K562 (cell line): ENCODE data around the gene HDAC9. TPM values are rescaled to one million over a fixed set of nuclear protein-coding genes. Genes with fewer than 3 reads are reported as not detected.

ENCODE experiments used
- ATAC-seq: fragments of 200-7000 bp; cut with Tn5 transposase; 3 replicates; pipeline ENCODE4 v1.9.1; 2020; ENCODE audit warnings: moderate library complexity
- BruUV-seq: library from RNA; stranded (reverse); fragments of 400-500 nt; replicated peaks from 2 replicates; lab custom pipeline; 2021; lab: Mats Ljungman, UMichigan
- CTCF ChIA-PET: fragments of 300-600 bp; formaldehyde crosslinking; extraction: SDS; loops from one replicate; lab custom pipeline; 2021; ENCODE audit warnings: low intra/inter-chr PET ratio; lab: Yijun Ruan, JAX
- POLR2A ChIA-PET: fragments of 300-600, 350-650 bp; sonication (Branson Sonifier 250); formaldehyde crosslinking; extraction: SDS; loops from one replicate; lab custom pipeline; 2021; ENCODE audit warnings: antibody characterized with exemption, inconsistent platforms; lab: Yijun Ruan, JAX
- DNase-seq, 4 experiments: peaks; one replicate each; pipeline versions ENCODE4 v3.0.0 to v3.0.0-alpha.2; 2011 to 2018; ENCODE audit warnings: low spot score in 3 of 4, mixed read lengths in 3 of 4; ENCODE audit errors: extremely low read depth in 1 of 4
- FAIRE-seq: peaks from 2 replicates; lab custom pipeline; 2011; peaks lifted over from hg19 to GRCh38; lab: Jason Lieb, UNC
- H2AFZ ChIP-seq: 2 replicates; pipeline ENCODE4 v1.6.0; 2011; ENCODE audit warnings: low read depth, low read length, control low read depth, inconsistent platforms
- H3K27ac ChIP-seq: fragments of 200-600 bp; 3 replicates; pipeline ENCODE4 v1.8.0; 2011; ENCODE audit warnings: low read depth, mild to moderate bottlenecking, control low read depth, inconsistent platforms, low read length, moderate library complexity, mixed read lengths; ENCODE audit errors: extremely low read depth
- H3K27me3 ChIP-seq, 2 experiments: fragments of 300-600 bp in 1 of 2; 2 replicates in 1 of 2; 3 replicates in 1 of 2; pipeline versions ENCODE4 v1.6.0 to v1.8.0; 2011; ENCODE audit warnings: inconsistent platforms in 2 of 2, low read length in 2 of 2, mild to moderate bottlenecking in 1 of 2, mixed read lengths in 1 of 2, moderate library complexity in 1 of 2; ENCODE audit not compliant: control insufficient read depth in 2 of 2, insufficient read depth in 2 of 2
- H3K36me3 ChIP-seq: fragments of 300-600 bp; 3 replicates; pipeline ENCODE4 v1.8.0; 2011; ENCODE audit warnings: mild to moderate bottlenecking, low read length, inconsistent platforms; ENCODE audit not compliant: control insufficient read depth, insufficient read depth
- H3K4me1 ChIP-seq, 2 experiments: fragments of 200-600 bp in 1 of 2; replicated peaks in 1 of 2; 2 replicates in 1 of 2; 3 replicates in 1 of 2; pipeline versions ENCODE4 v1.5.1 to v1.8.0; 2011; ENCODE audit warnings: inconsistent platforms in 2 of 2, low read length in 2 of 2, mild to moderate bottlenecking in 1 of 2, mixed read lengths in 1 of 2, moderate library complexity in 1 of 2; ENCODE audit not compliant: control insufficient read depth in 2 of 2, insufficient read depth in 2 of 2
- H3K4me2 ChIP-seq: 2 replicates; pipeline ENCODE4 v1.6.1; 2011; ENCODE audit warnings: low read length, control low read depth, inconsistent platforms, mixed read lengths; ENCODE audit not compliant: insufficient read depth
- H3K4me3 ChIP-seq: fragments of 200-600 bp; sonication (generic), shearing (Covaris generic); 2 replicates; pipeline ENCODE4 v1.5.1; 2016; ENCODE audit warnings: control low read depth, inconsistent platforms
- H3K79me2 ChIP-seq: fragments of 200-600 bp; 3 replicates; pipeline ENCODE4 v1.8.0; 2011; ENCODE audit warnings: low read length, inconsistent platforms; ENCODE audit not compliant: control insufficient read depth, insufficient read depth
- H3K9ac ChIP-seq, 2 experiments: 2 replicates each; pipeline versions ENCODE4 v1.6.0 to v1.6.1; 2011; ENCODE audit warnings: low read depth in 2 of 2, low read length in 2 of 2, control low read depth in 1 of 2, inconsistent platforms in 1 of 2, mild to moderate bottlenecking in 1 of 2, mixed read lengths in 1 of 2; ENCODE audit not compliant: insufficient read depth in 1 of 2
- H3K9me1 ChIP-seq: one replicate; pipeline ENCODE4 v1.6.0; 2011; ENCODE audit warnings: inconsistent platforms, mild to moderate bottlenecking, low read length, moderate library complexity; ENCODE audit not compliant: control insufficient read depth, insufficient read depth
- H3K9me3 ChIP-seq: replicated peaks from 2 replicates; pipeline ENCODE4 v1.5.1; 2011; ENCODE audit warnings: low read depth, low read length, inconsistent platforms; ENCODE audit not compliant: control insufficient read depth, insufficient read depth
- H4K20me1 ChIP-seq: replicated peaks from 2 replicates; pipeline ENCODE4 v1.6.1; 2011; ENCODE audit warnings: low read length, inconsistent platforms, mixed read lengths; ENCODE audit not compliant: control insufficient read depth, insufficient read depth
- FOXO4 ChIP-seq: fragments of 450-650 bp; formaldehyde crosslinking; IDR thresholded peaks from 2 replicates; pipeline ENCODE4 v1.4.0; 2020; ENCODE audit warnings: mild to moderate bottlenecking, moderate library complexity
- MYC ChIP-seq, 2 experiments: fragments of 250-450 bp in 1 of 2; sonication (Bioruptor Pico) in 1 of 2; IDR thresholded peaks; 2 replicates each; pipeline versions ENCODE4 v1.5.1 to v1.6.1; 2012 to 2021; ENCODE audit warnings: low read depth in 2 of 2, borderline replicate concordance in 1 of 2, improper control_type of control experiment in 1 of 2, low read length in 1 of 2, mild to moderate bottlenecking in 1 of 2, moderate library complexity in 1 of 2
- NFIC ChIP-seq: fragments of 450-650 bp; IDR thresholded peaks from 2 replicates; pipeline ENCODE4 v1.6.1; 2017; ENCODE audit warnings: mild to moderate bottlenecking, inconsistent platforms
- ZEB2 ChIP-seq: fragments of 450-650 bp; IDR thresholded peaks from 2 replicates; pipeline ENCODE4 v1.6.1; 2016
- ZNF232 ChIP-seq: sonication (generic); formaldehyde crosslinking; IDR thresholded peaks from 2 replicates; pipeline ENCODE4 v1.8.0; 2022; ENCODE audit warnings: mild to moderate bottlenecking, missing genetic modification reagents
- ZNF444 ChIP-seq: fragments of 250-450 bp; sonication (Bioruptor Pico); IDR thresholded peaks from 2 replicates; pipeline ENCODE4 v1.4.0; 2020; ENCODE audit warnings: mild to moderate bottlenecking, moderate library complexity
- ZNF586 ChIP-seq: fragments of 450-650 bp; formaldehyde crosslinking; conservative IDR thresholded peaks from 2 replicates; pipeline ENCODE4 v1.4.0; 2020; ENCODE audit warnings: mild to moderate bottlenecking, moderate library complexity
- WGBS: fragments of 100-300 bp; shearing (Covaris generic); methylation state at CpG from one replicate; pipeline ENCODE4 v1.1.6; 2016; ENCODE audit warnings: low coverage, mixed read lengths; ENCODE audit not compliant: insufficient coverage; ENCODE audit errors: missing lambda C conversion rate; 5-methylcytosine and 5-hydroxymethylcytosine counted together
- in situ Hi-C: fragments of 300-500 bp; cut with MboI; formaldehyde crosslinking; loops from 4 replicates; pipeline ENCODE4 v1.15.0; 2018; ENCODE audit warnings: inconsistent platforms, mixed read lengths
- intact Hi-C: fragments of 100-400 bp; cut with micrococcal nuclease; formaldehyde crosslinking; loops from 2 replicates; pipeline ENCODE4 v1.14.2; 2022
- polyA plus RNA-seq, 8 experiments: library from polyadenylated mRNA; depleted of rRNA in 4 of 8; stranded (reverse) in 5 of 8; unstranded in 3 of 8; fragments of >200 nt; fragmentation: Nextera tagmentation in 2 of 8; fragmentation: Illumina TruSeq in 1 of 8; extraction: Ambion mirVana in 2 of 8; extraction: Trizol in 1 of 8; gene quantifications; 2 replicates each; pipeline versions ENCODE4 v1.2.1 to v1.2.3, GENCODE V29; 2011 to 2014; ENCODE audit warnings: inconsistent platforms in 1 of 8, missing spikeins in 1 of 8
- total RNA-seq, 7 experiments: library from RNA; depleted of rRNA in 6 of 7; stranded (reverse); fragments of >200 nt in 6 of 7; fragmentation: Illumina TruSeq in 2 of 7; extraction: Trizol in 2 of 7; gene quantifications; 2 replicates each; pipeline versions ENCODE4 v1.2.1 to v1.2.3, GENCODE V29; 2011 to 2021; ENCODE audit warnings: low replicate concordance in 1 of 7
- TF ChIP-seq, protein P1 (sequence below): fragments of 250-450 bp; sonication (Bioruptor Pico); IDR thresholded peaks from 2 replicates; pipeline ENCODE4 v1.8.0; 2022; ENCODE audit warnings: moderate library complexity, mild to moderate bottlenecking, inconsistent platforms

The HDAC9 gene
- total and polyA plus RNA-seq, 9 of the 15 experiments (the other 6 are each of a cell fraction or from before 2014, with no cell fraction given), result 0.08 to 0.91 (median 0.33) TPM

GRCh38 chr7:18529239-18529638, 33.7 kb downstream of the HDAC9 start:
- H3K9me1 ChIP-seq, result no peaks in the 10 kb centered on the region
- intact Hi-C loops, result no loop called here
- no peaks in the 10 kb centered on the region for H3K79me2 ChIP-seq
- H4K20me1 ChIP-seq, result no peaks in the 10 kb centered on the region
- in situ Hi-C loops, result no loop called here
- FAIRE-seq (no peak), ATAC-seq (no peak), DNase-seq (no peak)
- POLR2A ChIA-PET, result no interaction called here
- H3K9me3 ChIP-seq, result no peaks in the 10 kb centered on the region
- H3K27me3 ChIP-seq, result no peaks in the 10 kb centered on the region
- no peaks in the 10 kb centered on the region for H3K36me3 ChIP-seq
- no peak for TF ChIP-seq ZEB2
- no peak for TF ChIP-seq FOXO4 (CRISPR knock-in tag)
- no peak for TF ChIP-seq ZNF232
- TF ChIP-seq MYC (IDR thresholded peaks at IDR 0.05; ENCODE audit: low read depth, low read length), result no peak
- TF ChIP-seq MYC (CRISPR knock-in tag; IDR thresholded peaks at IDR 0.05; ENCODE audit: borderline replicate concordance, low read depth), result no peak
- TF ChIP-seq ZNF444 (CRISPR knock-in tag), result no peak
- no peak for TF ChIP-seq NFIC
- no peak for TF ChIP-seq ZNF586
- TF ChIP-seq, protein P1, sequence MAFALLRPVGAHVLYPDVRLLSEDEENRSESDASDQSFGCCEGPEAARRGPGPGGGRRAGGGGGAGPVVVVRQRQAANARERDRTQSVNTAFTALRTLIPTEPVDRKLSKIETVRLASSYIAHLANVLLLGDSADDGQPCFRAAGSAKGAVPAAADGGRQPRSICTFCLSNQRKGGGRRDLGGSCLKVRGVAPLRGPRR, result no peak
- H3K9ac ChIP-seq, result no peak overlapping the region
- no peak overlapping the region for H3K4me2 ChIP-seq
- WGBS, result 0% methylated on average over 1 of the region's 1 CpG
- H3K4me1 ChIP-seq, result no peaks in the 10 kb centered on the region
- H2AFZ ChIP-seq, result no peak overlapping the region
- BruUV-seq, result no TSS peak
- CTCF ChIA-PET, result no interaction called here
- no peak overlapping the region for H3K4me3 ChIP-seq
- H3K27ac ChIP-seq, result no peak overlapping the region
